ENCODE results near the gene NOCT.

NOCT gene

DNA sequence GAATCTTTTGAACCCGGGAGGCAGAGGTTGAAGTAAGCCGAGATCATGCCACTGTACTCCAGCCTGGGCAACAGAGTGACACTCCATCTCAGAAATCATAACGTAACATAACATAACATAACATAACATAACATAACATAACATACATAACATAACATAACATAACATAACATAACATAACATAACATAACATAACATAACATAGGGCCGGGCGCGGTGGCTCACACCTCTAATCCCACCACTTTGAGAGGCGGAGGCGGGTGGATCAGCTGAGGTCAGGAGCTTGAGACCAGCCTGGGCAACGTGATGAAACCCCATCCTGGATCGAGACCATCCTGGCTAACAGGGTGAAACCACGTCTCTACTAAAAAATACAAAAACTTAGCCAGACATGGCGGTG is 76.7 kb downstream of the NOCT start:
- Mint-ChIP-seq H3K4me3 (no peak overlapping the region), H3K27ac (no peak overlapping the region)

More for the DNA sequence above, 76.7 kb downstream of the NOCT start:
- Mint-ChIP-seq H3K27me3 (no peaks in the 10 kb centered on the region), H3K36me3 (ENCODE audit: low read depth) (no peaks in the 10 kb centered on the region), H3K4me1 (ENCODE audit: low read depth) (peaks cover 3% of the 10 kb centered on the region), H3K9me3 (no peaks in the 10 kb centered on the region)
- no peak for DNase-seq
